Neutrophil (primary cell): ENCODE results near the gene EBPL.

Experiments used
- H3K27ac ChIP-seq: fragments of 200-600 bp; sonication (generic); 2 replicates; pipeline ENCODE4 v1.5.1; 2016; ENCODE audit warnings: mild to moderate bottlenecking, moderate library complexity
- H3K27me3 ChIP-seq: fragments of 200-600 bp; sonication (generic); 2 replicates; pipeline ENCODE4 v1.6.0; 2016; ENCODE audit warnings: mild to moderate bottlenecking
- H3K36me3 ChIP-seq: fragments of 200-600 bp; sonication (generic); 2 replicates; pipeline ENCODE4 v1.5.1; 2017
- H3K4me1 ChIP-seq, 2 experiments: fragments of 200-600 bp in 1 of 2; sonication (generic) in 1 of 2; 1 replicate in 1 of 2; 2 replicates in 1 of 2; pipeline versions ENCODE4 v1.5.1 to v1.6.1; 2013 to 2016; ENCODE audit warnings: low read depth in 1 of 2, low read length in 1 of 2, mild to moderate bottlenecking in 1 of 2, moderate library complexity in 1 of 2; ENCODE audit not compliant: control insufficient read depth in 1 of 2, insufficient read depth in 1 of 2
- H3K4me3 ChIP-seq, 2 experiments: fragments of 200-600 bp in 1 of 2; sonication (generic) in 1 of 2; 1 replicate in 1 of 2; 2 replicates in 1 of 2; pipeline ENCODE4 v1.5.1; 2013 to 2016; ENCODE audit warnings: low read depth in 1 of 2, low read length in 1 of 2, mild to moderate bottlenecking in 1 of 2, moderate library complexity in 1 of 2
- H3K9me3 ChIP-seq: fragments of 200-600 bp; sonication (generic); 2 replicates; pipeline ENCODE4 v1.5.1; 2016
- CTCF ChIP-seq: fragments of 200-600 bp; sonication (generic); IDR thresholded peaks from 2 replicates; pipeline ENCODE4 v1.5.1; 2016; ENCODE audit warnings: antibody characterized with exemption

EBPL gene

GRCh38 chr13:49669735-49670309 lies 21.5 kb downstream of the EBPL start:
- Histone ChIP-seq H3K27me3 (no peaks in the 10 kb centered on the region), H3K36me3 (peaks cover 7% of the 10 kb centered on the region), H3K4me1 (no peaks in the 10 kb centered on the region)

GRCh38 chr13:49667773-49668172 lies 23.5 kb downstream of the EBPL start:
- no peak overlapping the region for H3K4me3 ChIP-seq
- no peaks in the 10 kb centered on the region for H3K4me1 ChIP-seq
- H3K36me3 ChIP-seq, result peaks cover 7% of the 10 kb centered on the region
- no peaks in the 10 kb centered on the region for H3K9me3 ChIP-seq
- no peak overlapping the region for H3K27ac ChIP-seq
- no peak for TF ChIP-seq CTCF
- H3K27me3 ChIP-seq, result no peaks in the 10 kb centered on the region

More at GRCh38 chr13:49669735-49670309, 21.5 kb downstream of the EBPL start:
- peak; percentile 9 for TF ChIP-seq CTCF
- Histone ChIP-seq H3K27ac (no peak overlapping the region), H3K9me3 (no peaks in the 10 kb centered on the region), H3K4me3 (no peak overlapping the region)

- Histone ChIP-seq H3K9me3 (no peaks in the 10 kb centered on the region), H3K4me3 (no peak overlapping the region), H3K27ac (no peak overlapping the region), H3K4me1 (no peaks in the 10 kb centered on the region), H3K27me3 (no peaks in the 10 kb centered on the region), H3K36me3 (peaks cover 10% of the 10 kb centered on the region)
- no peak for TF ChIP-seq CTCF
These were observed 26.7 kb downstream of the EBPL start for GRCh38 chr13:49664606-49665005.

- H3K9me3 ChIP-seq, result no peaks in the 10 kb centered on the region
- no peak overlapping the region for H3K4me3 ChIP-seq
- no peak overlapping the region for H3K27ac ChIP-seq
- H3K4me1 ChIP-seq, result peaks cover 3 to 6% of the 10 kb centered on the region in 2 experiments
- TF ChIP-seq CTCF, result no peak
- no peaks in the 10 kb centered on the region for H3K27me3 ChIP-seq
- no peaks in the 10 kb centered on the region for H3K36me3 ChIP-seq
These were observed 34.0 kb downstream of the EBPL start for GRCh38 chr13:49657241-49657641.

GRCh38 chr13:49655906-49656305 lies 35.4 kb downstream of the EBPL start:
- peaks cover 3 to 6% of the 10 kb centered on the region in 2 experiments for H3K4me1 ChIP-seq
- H3K36me3 ChIP-seq, result no peaks in the 10 kb centered on the region
- peak overlapping the region; percentile 2 for H3K27ac ChIP-seq
- H3K27me3 ChIP-seq, result no peaks in the 10 kb centered on the region
- no peak overlapping the region for H3K4me3 ChIP-seq
- H3K9me3 ChIP-seq, result no peaks in the 10 kb centered on the region
- no peak for TF ChIP-seq CTCF
